ENCODE measurements around the gene B3GNT3.
A peak's percentile ranks its signal among the peaks of the same experiment; 100 is the strongest.
"Not testable (repeated sequence)": the region's sequence is repeated elsewhere in the genome, so short reads cannot be mapped to it uniquely, and the experiment has no call there.

Gene B3GNT3

DNA sequence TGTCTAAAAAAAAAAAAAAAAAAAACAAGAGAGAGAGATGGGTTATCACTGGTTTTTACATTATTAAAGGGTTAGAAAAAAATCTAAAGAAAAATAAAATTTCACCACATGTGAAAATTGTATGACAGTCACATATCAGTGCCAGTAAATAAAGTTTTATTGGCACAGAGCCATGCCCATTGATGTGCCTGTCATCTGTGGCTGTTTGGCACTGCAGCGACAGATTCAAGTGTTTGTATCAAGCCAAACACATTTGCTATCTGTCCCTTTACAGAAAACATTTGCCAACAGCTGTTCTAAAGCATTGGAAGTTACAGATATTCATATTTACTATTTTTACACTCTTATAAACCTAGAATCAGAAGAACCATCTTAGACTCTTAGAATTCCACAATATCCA is 27.4 kb upstream of the B3GNT3 start:
- no peak for DNase-seq

DNA sequence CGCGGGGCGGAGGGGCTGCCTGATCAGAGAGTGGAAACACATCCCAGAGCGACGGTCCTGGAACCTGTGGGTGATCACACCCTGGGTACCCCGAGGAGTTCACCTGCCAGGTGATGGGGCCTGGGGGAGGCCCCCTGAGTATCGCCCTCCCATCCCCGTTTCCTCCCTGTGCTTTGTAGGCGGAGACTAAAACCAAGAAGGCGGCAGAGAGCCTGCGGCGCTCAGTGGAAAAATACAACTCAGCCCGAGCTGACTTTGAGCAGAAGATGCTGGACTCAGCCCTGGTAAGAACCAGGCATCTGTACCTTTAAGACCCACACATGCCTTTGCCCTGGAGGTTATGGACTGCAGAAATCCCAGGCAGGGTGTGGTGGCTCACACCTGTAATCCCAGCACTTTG is 24.3 kb upstream of the B3GNT3 start:
- no peak for DNase-seq

DNA sequence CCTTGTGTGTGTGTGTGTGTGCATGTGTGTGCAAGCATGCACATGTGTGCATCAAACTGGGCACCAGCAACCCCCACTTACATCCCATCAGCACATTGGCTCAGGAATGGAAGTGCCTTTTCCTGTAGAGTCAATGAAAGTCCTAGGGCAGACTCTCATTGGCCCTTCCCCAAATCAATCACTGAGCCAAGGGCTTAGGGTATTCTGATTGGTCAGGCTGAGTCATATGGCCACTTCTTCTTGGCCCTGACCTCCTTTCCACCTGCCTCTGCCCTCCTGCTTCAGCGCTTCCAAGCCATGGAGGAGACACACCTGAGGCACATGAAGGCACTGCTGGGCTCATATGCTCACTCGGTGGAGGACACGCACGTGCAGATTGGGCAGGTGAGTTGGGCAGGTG is 22.8 kb upstream of the B3GNT3 start:
- DNase-seq: no peak

DNA sequence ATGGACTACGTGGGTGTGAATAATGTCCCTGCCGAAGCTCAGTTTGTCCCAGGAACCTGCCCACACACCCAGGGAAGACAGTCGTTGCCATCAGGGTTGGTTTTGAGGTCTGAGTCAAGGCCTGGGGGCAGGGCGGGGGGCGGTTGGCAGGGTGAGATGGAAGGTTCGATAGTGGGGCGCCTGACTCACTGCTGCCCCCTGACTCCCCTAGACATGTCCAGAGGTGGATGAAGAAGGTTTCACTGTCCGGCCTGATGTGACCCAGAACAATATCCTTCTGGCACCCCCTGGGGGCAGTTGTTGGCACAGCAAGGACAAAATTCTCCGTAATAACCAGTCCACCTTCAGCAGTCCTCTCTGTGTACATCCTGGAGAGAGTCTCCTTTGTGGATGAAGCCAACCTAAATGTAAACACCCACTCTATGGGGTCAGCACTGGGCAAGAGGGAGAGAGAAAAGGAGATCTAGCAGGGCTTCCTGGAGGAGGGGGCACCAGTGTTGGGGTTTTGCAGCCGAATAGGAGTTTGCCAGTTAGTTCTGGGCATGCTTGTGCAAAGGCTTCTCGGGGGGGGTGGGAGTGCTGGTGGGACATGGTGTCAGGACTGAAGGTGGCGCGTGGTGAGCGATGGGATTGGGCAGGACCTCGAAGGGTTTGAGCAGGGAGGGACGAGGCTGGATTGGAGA is 19.6 kb upstream of the B3GNT3 start:
- peak in 1 of 2 donors; percentile 41 for DNase-seq

DNA sequence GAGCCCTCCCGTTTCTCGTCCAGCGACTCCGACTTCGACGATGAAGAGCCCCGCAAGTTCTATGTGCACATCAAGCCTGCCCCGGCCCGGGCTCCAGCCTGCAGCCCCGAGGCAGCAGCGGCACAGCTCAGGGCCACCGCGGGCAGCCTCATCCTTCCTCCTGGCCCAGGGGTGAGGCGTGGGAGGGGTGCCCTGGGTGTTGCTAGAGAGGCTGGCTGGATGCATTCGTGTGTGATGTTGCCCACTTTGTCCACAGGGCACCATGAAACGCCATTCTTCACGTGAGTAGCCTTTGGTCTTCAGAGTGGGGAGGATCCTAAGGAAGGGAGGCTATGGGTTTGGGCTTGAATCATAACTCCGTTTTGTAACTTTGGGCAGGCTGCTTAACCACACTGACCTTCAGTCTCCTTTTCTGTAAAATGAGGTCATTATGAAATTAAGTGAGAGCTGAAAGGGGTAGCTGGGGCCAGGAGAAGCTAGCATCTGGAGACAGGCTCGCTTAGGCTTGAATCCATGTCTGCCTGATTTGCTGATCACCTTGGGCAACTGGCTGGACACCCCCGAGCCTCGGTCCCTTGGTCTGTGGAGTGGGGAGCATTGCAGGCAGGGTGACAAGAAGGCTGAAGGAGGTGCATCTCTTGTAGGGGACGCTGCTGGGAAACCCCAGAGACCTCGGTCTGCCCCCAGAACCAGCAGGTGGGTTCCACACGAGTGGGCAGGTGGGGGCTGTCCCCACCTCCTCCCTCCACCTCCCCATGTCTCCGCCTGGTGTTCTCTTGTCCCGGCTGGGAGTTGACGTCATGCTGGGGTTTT is 18.7 kb upstream of the B3GNT3 start:
- no peak for DNase-seq

DNA sequence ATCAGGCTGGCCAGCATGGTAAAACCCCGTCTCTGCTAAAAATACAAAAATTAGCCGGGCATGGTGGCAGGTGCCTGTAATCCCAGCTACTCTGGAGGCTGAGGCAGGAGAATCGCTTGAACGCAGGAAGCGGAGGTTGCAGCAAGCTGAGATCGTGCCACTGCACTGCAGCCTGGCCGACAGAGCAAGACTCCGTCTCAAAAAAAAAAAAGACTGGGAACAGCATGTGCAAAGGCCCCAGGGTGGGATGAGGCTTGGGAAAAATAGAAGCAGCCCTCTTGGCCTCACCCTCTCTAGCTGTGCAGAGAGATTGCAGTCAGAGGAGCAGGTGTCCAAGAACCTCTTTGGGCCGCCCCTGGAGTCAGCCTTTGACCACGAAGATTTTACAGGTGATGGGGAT is 17.1 kb upstream of the B3GNT3 start:
- DNase-seq: not testable (repeated sequence)

DNA sequence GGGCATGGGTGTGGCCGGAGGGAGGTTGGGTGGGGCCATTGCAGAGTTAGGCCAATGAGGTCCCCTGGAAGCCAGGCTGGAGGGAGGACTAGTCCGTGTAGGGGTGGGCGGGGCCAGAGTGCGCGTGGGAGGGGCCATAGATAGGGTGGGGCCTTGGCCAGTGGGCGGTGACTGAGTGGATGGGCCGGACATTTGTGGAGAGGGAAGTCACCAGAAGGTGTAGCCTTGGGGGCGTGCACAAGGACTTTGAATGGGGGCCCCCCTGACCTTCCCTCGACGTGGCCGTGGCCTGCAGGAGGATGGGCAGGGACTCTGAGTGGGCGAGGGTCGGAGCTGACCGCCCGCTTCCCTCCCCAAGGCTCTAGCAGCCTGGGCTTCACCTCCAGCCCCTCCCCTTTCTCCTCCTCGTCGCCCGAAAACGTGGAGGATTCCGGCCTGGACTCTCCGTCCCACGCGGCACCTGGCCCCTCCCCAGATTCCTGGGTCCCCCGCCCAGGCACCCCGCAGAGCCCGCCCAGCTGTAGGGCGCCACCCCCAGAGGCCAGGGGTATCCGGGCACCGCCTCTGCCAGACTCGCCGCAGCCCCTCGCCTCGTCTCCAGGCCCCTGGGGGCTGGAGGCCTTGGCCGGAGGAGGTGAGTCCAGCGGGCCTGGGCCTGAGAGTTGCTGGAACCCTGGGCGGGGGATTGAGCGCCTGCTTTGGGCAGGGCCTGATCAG is 16.5 kb upstream of the B3GNT3 start:
- DNase-seq: no peak

DNA sequence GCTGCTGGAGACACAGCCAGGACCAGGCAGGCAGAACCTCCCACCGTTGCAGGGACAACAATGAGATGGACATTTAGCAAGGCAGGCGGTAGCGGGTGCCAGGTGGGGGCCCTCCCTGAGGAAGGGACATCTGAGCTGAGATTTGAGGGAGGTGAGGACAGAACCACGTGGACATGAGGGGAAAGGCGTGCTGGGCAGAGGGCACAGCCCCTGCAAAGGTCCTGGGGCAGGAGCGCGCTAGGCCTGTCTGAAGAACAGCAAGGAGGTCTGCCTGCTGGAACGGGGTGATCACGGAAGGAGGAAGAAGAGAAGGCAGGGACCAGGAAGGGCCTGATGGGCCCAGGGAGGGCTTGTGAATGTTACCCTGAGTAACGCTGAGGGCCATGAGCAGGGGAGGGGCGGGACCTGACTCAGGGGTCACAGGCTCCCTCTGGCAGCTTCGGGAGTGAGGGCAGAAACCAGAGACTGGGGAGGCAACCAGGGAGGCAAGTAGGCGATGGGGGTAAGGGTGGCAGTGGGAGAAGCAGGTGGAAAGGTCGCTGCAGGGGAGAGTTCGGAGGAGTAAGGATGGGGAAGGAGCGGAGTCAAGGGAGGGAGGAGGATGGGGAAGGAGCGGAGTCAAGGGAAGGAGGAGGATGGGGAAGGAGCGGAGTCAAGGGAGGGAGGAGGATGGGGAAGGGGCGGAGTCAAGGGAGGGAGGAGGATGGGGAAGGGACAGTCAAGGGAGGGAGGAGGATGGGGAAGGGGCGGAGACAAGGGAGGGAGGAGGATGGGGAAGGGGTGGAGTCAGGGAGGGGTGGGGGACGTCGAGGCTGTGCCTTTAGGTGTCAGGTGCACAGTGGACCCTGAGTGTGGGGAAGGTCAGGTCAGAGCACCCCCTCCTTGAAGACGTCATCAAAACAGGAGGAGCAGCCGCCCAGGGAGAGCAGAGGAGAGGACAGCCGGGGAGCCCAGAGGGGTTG is 15.7 kb upstream of the B3GNT3 start:
- no peak for DNase-seq

DNA sequence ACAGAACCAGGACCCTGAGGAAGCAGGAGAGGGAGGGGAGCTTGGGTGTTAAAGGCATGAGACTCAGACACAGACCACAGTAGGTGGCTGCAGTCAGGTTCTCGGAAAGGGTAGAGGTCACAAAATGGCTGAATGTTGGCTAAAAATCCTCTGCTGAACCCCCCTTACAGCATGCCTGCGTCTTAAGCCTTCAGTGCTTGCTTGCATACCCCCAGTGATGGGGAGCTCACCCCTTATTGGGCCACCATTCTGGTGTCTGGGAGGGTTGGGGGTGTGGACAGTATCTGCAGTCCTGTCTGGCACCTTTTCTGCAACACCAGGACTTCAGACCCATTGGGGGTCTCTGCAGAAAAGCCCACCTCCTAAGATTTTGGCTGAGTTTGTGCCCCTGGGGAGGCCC is 14.2 kb upstream of the B3GNT3 start:
- no peak for DNase-seq

DNA sequence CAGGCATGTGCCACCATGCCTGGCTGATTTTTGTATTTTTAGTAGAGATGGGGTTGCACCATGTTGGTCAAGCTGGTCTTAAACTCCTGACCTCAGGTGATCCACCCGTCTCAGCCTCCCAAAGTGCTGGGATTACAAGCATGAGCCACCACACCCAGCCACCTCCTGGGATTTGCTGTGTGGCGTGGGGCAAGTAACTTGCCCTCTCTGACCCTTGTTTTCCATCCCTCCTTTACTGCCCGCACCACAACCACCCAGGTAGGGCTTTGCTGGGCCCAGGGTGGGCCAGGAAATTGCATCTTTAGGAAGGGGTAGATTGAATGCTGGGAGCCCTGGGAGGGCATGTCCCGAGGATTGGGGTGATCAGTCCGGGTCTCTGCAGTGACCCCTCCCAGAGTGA is 11.2 kb upstream of the B3GNT3 start:
- not testable (repeated sequence) for DNase-seq

DNA sequence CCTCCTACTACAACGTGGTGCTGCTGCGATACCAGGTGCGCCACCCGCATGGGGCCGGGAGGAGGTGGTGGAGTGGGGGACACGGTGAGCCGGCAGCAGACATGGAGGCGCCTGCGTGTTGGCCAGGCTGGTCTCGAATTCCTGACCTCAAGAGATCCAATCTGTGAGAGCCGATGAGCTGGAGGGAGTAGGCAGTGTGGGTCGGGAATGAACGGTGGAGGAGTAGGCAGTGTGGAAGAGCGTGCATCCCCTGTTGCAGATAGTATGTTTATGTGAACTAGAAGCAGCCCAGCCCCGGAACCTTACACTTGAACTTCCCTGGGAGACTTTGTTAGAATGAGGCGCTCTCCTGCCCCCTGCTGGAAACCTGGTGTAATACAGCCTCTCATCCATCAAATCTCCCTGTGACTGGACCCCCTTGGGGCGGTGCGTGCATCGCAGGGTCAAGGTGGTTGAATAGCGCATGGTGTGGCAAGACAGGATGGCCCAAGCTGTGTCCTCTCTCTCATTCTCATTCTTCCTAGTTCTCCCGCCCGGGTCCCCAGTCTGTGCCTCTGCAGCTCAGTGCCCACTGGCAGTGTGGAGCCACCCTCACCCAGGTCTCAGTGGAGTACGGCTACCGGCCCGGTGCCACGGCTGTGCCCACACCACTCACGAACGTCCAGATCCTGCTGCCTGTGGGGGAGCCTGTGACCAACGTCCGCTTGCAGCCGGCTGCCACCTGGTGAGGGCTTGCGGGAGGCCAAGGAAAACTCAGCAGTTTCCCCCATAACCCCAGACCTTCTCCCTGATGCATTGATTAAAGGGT is 10.5 kb upstream of the B3GNT3 start:
- DNase-seq: peak; percentile 66 to 79

DNA sequence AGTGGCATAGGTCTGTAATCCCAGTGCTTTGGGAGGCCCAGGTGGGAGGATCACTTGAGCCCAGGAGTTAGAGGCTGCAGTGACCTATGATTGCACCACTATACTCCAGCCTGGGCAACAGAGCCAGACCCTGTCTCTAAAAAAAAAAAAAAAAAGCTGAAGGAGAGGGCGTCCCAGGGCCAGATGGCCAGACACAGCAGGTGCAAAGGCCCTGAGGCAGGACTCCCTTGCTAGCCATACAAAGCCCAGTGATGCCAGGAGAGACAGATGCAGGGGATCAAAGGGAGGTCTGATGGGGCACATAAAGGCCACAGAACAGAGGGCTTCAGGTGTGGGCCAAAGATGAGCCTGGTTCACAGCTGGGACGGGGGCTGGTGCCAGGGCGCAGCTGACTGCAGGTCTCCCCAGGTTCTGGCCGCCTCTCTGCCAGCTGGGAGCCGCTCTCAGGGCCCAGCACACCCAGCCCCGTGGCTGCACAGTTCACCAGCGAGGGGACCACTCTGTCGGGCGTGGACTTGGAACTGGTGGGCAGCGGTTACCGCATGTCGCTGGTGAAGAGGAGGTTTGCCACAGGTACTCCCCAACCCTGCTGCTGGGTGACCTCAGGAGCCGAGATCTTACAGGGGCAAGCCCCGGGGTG is 7.5 kb upstream of the B3GNT3 start:
- DNase-seq: no peak

DNA sequence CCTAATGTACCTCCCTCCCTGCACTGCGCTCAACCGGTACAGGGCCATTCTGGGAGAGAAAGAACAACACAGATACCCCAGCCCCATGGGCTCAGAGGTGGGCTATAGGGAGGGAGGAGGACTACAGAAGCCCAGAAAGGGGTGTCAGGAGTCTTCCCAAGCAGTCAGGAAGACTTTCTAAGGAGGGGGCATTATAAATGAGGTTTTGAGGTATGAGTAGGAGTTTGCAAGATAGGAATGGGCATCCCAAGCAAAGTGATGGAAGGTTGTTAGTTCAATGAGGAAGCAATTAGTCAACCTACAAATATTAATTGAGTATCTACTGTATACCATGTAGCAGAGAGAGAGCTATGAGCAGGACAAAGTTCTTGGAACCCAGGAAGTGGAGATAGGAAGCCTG is 6.3 kb upstream of the B3GNT3 start:
- DNase-seq: no peak

DNA sequence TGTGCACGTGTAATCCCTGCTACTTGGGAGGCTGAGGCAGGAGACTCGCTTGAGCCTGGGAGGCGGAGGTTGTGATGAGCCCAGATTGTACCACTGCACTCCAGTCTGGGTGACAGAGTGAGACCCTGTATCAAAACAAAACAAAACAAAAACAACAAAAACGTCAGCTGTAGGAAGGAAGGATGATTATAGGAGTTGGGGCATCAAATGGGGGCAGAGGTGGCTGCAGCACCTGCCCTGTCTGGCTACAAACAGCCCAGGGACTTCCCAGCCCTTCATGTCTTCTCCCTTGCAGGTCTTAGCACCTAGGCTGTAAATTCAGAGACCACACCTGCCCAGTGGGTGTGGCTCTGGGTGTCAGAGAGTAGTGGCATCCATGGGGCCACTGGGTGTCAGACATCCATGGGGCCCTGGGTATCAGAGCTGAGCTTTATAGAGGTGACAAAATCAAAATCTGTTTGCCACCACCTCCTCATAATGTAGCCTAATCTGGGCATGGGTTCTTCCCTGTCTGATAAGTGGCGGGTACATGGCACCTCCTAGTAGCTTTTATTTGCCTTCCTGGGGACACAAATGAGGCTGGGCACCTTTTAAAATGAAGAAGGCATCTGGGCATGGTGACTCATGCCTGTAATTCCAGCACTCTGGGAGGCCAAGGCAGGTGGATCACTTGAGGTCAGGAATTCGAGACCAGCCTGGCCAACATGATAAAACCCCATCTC is 4.7 kb upstream of the B3GNT3 start:
- DNase-seq: no peak

DNA sequence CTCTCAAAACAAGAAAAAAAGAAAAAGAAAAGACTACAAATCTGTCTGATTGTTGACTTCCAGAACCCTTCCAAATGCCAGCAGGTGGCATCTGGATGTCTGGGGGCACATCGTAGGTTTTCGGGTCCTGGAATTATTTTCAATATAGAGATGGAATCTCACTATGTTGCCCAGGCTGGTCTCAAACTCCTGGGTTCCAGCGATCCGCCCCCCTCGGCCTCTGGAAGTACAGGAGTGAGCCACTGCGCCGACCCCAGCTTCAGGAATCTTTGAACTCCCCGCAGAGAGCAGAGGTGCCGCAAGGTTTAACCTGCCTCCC is 567 bp upstream of the B3GNT3 start:
- DNase-seq: no peak

DNA sequence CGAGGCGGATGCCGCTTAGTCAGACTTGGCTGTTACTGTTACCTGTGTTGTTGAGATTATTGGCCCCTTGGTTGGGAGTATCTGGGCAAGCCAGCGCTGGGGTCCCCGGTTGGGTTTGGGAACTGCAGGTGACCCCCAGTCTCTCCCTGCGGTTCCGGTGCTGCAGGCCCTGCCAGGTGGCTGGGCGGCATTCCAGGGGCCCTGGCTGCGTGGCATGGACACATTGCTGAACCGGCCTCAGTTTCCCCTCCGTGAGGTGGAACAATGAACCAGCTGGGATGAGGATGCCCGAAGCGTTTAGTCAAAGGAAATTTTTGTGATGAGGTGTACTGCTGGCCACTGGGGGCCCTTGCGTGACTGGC is 538 bp downstream of the B3GNT3 start:
- DNase-seq: no peak

DNA sequence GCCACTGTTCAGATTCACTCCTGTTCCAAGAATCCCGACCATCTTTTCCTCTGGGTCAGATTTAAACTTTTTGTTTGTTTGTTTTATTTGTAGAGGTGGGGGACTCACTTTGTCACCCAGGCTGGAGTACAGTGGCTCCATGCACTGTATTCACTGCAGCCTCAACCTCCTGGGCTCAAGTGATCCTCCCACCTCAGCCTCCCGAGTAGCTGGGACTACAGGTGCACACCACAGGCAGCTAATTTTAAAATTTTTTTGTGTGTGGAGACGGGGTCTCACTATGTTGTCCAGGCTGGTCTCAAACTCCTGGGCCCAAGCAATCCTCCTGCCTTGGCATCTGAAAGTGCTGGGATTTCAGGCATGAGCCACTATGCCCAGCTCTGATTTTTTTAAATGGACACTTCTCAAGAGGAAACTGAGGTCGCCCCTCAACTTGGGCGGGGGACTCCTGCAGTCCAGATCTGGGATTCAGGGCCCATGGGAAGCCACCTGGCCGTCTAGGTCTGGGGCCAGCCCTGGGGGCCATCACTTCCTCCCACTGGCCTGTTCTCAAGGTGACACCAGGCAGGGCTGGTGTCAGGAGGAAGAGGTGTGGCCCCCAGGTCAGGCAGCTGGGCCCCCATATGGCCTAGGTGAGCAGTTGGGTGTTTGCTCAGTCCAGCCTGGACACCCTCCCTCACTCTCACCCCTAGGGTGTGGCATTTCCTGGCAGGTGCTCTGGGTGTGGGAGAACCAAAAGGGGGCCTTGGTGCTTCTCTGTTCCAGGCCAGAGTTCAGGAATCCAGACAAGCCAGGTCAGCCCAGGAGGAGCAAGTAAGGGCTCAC is 1.3 kb downstream of the B3GNT3 start:
- no peak for DNase-seq

DNA sequence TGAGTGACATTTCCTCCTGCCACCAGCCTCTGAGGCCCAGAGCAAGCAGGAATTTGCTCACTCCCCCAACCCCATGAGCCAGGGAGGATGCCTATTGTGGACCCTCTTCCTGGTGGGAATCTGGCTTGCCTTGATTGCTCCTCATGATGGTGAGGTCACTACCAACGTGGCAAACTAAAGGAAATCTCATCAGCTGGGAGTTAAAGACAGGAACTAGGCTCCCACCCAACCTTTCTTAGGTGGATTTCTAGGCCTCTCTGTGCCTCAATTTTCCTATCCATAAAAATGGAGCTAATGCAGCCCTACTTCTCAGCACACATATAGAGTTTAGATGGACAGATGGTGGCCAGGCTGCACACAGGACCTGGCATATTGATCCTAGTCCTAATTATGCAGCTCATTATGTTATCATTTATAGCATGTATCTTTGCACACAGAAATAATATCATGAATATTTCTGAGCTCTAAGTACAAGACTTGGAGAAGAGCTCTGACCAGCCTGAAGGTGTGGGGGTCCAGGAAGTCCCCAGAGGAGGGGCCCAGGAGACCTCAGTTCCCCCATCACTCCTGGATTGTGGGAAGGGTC is 2.0 kb downstream of the B3GNT3 start:
- DNase-seq: no peak

DNA sequence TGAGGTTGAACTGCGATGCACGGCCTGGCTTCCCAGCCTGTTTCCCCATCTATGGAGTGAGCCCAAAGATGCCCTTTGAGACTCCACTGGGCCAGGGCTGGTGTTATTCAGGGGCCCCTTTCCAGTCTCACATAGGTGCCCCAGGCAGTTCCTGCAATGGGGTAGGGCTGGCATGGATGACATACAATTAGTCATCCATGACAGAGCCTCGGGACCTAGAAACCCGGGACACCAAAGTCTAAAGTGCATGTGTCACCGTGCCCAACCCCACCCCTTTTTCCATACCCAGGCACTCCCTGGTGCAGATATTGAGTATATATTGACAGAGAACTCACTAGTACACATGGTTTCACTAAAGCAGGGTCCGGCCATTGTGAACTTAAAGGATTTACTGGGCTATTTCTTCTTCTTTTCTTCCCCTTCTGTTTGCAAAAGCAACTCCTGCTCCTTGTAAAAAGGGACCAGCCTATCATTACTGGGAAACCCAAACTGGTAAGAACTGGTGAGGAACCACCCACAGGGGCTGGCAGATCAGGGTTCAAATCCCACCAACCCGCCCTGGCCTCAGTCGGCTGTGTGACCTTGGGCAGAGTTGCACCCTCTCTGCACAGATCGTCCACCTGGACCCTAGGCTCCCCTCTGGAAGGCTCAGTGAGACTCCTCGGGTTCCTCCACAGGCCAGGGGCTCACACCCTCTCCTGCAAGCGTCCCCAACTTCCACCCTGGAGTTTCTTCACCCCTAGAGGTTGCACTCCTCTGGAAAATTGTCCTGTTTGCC is 2.7 kb downstream of the B3GNT3 start:
- peak; percentile 50 to 57 for DNase-seq
